GM21360 (cell line): ENCODE results near the gene SIK2.
"Not testable (repeated sequence)": the region's sequence is repeated elsewhere in the genome, so short reads cannot be mapped to it uniquely, and the experiment has no call there.

Source experiments
- ATAC-seq: cut with Tn5 transposase; IDR thresholded peaks from one replicate; pipeline ENCODE4 v1.9.1; 2021; ENCODE audit warnings: mild to moderate bottlenecking, moderate library complexity; ENCODE audit not compliant: unreplicated experiment

Gene SIK2

DNA sequence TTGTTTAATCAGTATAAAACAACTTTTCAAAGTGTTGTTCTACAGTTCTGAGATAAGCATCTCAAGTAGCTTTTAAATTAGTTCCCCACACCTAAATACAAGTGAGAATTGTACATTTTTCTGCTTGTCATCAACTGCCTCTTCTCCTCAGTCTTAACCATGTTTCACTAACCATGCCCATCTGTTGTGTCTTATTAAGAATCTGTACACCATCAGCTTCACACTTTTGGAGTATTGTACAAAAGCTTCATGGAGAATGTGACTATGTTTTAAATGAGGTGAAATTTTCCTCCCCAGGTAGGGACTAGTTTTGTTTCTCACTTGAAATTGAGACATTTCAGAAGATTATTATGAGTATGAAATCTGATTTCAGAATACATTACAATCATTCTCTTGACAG lies 52.4 kb downstream of the SIK2 start:
- ATAC-seq = no peak

DNA sequence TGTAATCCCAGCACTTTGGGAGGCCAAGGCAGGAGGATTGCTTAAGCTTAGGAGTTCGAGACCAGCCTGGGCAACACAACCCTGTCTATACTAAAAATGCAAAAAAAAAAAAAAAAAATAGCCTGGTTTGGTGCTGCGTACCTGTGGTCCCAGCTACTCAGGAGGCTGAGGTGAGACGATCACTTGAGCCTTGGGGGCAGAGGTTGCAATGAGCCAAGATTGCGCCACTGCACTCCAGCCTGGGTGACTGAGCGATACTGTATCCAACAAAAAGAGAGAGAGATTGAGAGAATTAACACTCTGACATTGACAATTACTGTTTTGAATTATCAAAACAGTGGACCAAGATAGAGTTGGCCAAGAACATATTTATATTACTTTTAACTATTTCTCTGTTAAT lies 53.7 kb downstream of the SIK2 start:
- no peak for ATAC-seq

DNA sequence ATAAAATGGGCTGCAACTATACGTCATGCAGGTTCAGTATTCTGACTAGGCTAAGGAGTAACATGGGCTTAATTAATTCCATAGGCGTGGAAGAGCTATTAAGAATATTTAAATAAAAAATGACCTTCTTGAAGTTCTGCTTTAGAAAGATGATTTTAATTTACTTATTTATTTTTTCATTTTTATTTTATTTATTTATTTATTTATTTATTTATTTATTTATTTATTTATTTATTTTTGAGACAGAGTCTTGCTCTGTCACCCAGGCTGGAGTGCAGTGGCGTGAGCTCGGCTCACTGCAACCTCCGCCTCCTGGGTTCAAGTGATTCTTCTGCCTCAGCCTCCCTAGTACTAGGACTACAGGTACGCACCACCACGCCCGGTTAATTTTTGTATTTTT lies 55.7 kb downstream of the SIK2 start:
- not testable (repeated sequence) for ATAC-seq

- ATAC-seq = not testable (repeated sequence)
These were observed 56.2 kb downstream of the SIK2 start for GRCh38 chr11:111658493-111658892.

GRCh38 chr11:111659201-111660115 lies 57.2 kb downstream of the SIK2 start:
- no peak for ATAC-seq

- no peak for ATAC-seq
These were observed 58.6 kb downstream of the SIK2 start for GRCh38 chr11:111660822-111661221.

- no peak for ATAC-seq
These were observed 61.6 kb downstream of the SIK2 start for GRCh38 chr11:111663820-111664219.

DNA sequence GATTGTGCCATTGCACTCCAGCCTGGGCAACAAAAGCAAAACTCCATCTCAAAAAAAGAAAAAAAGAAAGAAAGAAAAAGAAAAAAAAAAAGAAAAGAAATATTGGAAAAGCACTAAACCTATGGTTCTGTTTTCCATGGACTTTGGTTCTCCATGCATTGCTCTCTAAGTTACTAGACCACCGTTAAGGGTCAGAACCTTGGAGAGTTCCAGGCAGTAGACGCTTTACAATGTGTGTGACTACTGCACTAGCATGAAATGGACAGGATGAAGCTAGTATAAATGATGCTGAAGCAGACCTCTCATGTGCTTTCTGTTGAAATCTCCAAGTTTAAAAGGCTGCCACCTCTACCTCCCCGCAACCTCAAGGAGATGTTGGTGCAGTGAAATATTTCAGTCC lies 63.5 kb downstream of the SIK2 start:
- ATAC-seq = no peak

DNA sequence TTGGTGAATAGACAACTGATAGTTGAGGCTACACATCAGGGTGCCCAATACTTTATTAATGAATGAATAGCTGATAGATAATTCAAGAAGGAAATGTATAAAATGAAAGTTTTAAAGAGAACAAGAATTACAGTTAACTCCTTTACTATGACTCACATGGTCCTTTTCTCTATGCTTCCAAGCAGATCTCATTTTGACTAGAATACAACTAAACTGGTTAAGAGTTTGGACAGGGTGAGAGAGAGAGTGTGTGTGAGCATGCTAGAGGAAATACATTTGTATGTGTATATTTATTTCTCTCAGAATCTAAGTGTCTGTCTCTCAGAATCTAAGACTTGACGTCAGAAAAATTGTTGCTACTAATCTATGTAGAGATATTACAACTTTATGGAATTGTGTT lies 66.7 kb downstream of the SIK2 start:
- no peak for ATAC-seq

- ATAC-seq = no peak
These were observed 69.1 kb downstream of the SIK2 start for GRCh38 chr11:111671383-111671782.

GRCh38 chr11:111672949-111673348 lies 70.7 kb downstream of the SIK2 start:
- ATAC-seq = no peak

DNA sequence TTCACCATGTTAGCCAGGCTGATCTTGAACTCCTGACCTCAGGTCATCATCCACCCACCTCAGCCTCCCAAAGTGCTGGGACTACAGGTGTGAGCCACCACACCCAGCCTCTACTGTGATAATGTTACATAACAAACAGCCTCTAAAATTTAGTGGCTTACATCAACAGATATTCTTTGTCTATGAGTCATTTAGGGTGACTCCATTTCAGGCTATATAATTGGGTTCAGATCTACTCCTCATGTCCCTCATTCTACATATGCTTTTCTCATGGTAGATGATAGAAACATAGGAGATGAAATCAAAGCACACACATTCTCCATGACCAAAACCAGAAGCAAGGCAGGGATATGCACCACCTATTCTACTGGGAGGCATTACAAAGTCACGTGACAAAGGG lies 72.7 kb downstream of the SIK2 start:
- ATAC-seq = no peak

GRCh38 chr11:111675891-111676290 lies 73.6 kb downstream of the SIK2 start:
- no peak for ATAC-seq

- no peak for ATAC-seq
These were observed 74.8 kb downstream of the SIK2 start for GRCh38 chr11:111676878-111677585.

GRCh38 chr11:111680486-111681175 lies 78.4 kb downstream of the SIK2 start:
- no peak for ATAC-seq

DNA sequence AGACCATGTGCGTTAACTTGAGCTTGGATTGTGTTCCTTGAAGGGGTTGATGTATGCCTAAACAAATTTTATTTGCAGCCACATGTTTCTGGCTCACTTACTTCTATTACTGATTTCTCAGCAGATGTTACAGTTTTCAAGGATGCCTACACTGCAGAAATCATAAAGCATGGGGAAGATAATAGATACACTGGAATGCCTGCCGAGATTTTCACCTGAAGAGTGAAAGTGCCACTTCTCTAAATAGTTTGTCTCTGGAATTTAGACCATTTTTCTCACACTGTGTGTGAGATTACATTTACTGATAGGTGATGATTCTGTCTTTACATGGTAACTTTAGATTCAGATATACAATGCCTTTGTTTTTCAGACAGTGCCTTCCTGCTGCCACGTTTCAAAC lies 81.6 kb downstream of the SIK2 start:
- no peak for ATAC-seq

- ATAC-seq = no peak
These were observed 82.0 kb downstream of the SIK2 start for GRCh38 chr11:111684251-111684650.

DNA sequence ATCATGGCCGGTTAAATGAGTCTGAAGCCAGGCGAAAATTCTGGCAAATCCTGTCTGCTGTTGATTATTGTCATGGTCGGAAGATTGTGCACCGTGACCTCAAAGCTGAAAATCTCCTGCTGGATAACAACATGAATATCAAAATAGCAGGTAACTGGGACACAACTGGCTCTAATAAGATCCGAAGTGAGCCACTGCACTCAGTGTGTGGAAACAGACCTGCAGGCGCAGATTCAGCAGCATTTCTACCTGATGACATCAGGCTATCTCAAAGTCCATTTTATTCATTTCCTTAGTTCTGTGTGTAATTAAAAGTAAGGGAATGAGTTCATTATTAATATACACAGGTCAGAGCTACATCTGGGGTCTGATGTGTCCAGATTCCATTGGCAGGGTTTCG lies 85.8 kb downstream of the SIK2 start:
- ATAC-seq = no peak

DNA sequence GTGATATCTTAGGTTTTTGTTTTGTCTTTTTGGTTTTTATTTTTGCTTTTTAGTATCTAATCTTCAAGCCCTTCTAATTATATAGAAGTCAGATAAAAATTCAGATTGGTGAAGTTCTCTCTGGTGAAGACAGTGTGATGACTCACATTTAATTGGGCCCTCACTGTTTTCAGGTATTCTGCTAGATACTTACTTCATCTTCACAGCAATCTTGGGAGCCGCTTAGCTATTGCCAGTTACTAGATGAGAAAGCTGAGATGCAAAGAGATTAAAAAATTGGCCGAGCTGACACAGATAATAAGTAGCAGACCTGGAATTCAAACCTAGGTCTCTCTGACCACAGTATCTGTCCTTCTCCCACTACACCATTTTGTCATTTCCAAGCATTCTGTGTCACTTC lies 88.9 kb downstream of the SIK2 start:
- ATAC-seq = no peak

GRCh38 chr11:111691741-111692140 lies 89.5 kb downstream of the SIK2 start:
- ATAC-seq = no peak

DNA sequence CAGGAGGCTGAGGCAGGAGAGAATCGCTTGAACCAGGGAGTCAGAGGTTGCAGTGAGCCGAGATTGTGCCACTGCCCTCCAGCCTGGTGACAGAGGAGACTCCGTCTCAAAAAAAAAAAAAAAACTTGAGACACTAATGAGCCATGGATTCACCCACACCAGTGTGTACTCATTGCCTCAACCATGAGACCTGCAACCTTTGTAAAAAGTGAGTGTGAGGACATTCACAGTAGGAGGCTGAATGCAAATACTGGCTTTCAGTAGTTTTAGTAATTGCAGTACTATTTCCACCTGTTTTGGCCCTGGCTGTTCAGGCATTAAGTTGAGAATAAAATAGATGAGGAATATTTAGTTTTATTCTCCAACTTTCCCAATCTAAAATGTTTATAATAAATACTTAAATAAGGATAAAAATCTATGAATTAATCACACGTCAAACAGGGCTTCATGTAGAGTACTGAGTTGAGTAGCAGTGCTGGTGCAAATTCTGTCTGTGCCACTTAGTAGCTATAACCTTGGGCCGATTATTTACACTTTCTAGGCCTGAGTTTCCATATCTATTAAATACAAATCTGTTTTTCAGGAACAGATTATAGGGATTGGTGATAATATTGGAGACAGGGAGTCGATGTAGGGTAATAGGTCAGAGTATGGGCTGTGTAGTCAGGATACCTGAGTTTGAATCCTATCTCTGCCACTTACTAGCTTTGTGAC lies 91.1 kb downstream of the SIK2 start:
- ATAC-seq = no peak
